Left ventricle myocardium superior (tissue), 1 donor: ENCODE results near the gene NDUFA12. TPM values are rescaled to one million over a fixed set of nuclear protein-coding genes. Genes with fewer than 3 reads are reported as not detected.
A peak's percentile ranks its signal among the peaks of the same experiment; 100 is the strongest.
"Not testable (repeated sequence)": the region's sequence is repeated elsewhere in the genome, so short reads cannot be mapped to it uniquely, and the experiment has no call there.

Experiments used
- ATAC-seq: fragments of 200-7000 bp; cut with Tn5 transposase; one replicate; pipeline ENCODE4 v1.9.1; 2020; ENCODE audit warnings: mild to moderate bottlenecking, moderate library complexity
- DNase-seq: peaks from one replicate; pipeline ENCODE4 v3.0.0-alpha.2; 2020
- intact Hi-C: fragments of 100-400 bp; cut with micrococcal nuclease; formaldehyde crosslinking; loops from one replicate; pipeline ENCODE4 v1.11.0; 2022
- total RNA-seq: library from RNA; stranded (reverse); fragmentation: NEBNext Ultra II Directional; extraction: Animal tissue kit (Norgen Biotek cat#: 25700); gene quantifications from one replicate; pipeline ENCODE4 v1.2.1, GENCODE V29; 2021
- donor health status: DM: no; HTN: yes; CAD: no; lungs with severe emphysema.

The NDUFA12 gene
- total RNA-seq, 1 donor from 2014 or later: 379 TPM

- ATAC-seq, intact Hi-C loops, DNase-seq: not testable (repeated sequence)
Observed at GRCh38 chr12:94985099-94985498, 18.4 kb downstream of the NDUFA12 start.

- no peak for DNase-seq
- intact Hi-C loops: no loop called here
Observed at GRCh38 chr12:94983321-94983720, 20.2 kb downstream of the NDUFA12 start.

GRCh38 chr12:94982456-94982855 is 21.0 kb downstream of the NDUFA12 start:
- DNase-seq (no peak), ATAC-seq (no peak)
- intact Hi-C loops: no loop called here

More at GRCh38 chr12:94983321-94983720, 20.2 kb downstream of the NDUFA12 start:
- ATAC-seq: no peak

- no peak for ATAC-seq
- intact Hi-C loops: no loop called here
- DNase-seq: no peak
Observed at GRCh38 chr12:94980577-94980976, 22.9 kb downstream of the NDUFA12 start.

GRCh38 chr12:94979941-94980340 is 23.6 kb downstream of the NDUFA12 start:
- no peak for DNase-seq
- ATAC-seq: no peak
- intact Hi-C loops: no loop called here

- intact Hi-C loops: no loop called here
- ATAC-seq (peak; percentile 30), DNase-seq (no peak)
Observed at GRCh38 chr12:94977766-94978468, 25.6 kb downstream of the NDUFA12 start.

- DNase-seq (no peak), ATAC-seq (peak; percentile 29)
- intact Hi-C loops: no loop called here
Observed at GRCh38 chr12:94973221-94973620, 30.3 kb downstream of the NDUFA12 start.

- no peak for DNase-seq
- intact Hi-C loops: no loop called here
- ATAC-seq: no peak
Observed at GRCh38 chr12:94972795-94973194, 30.7 kb downstream of the NDUFA12 start.

- no peak for DNase-seq
- ATAC-seq: no peak
- intact Hi-C loops: no loop called here
Observed at GRCh38 chr12:94971923-94972322, 31.6 kb downstream of the NDUFA12 start.

- ATAC-seq: no peak
- DNase-seq: no peak
- intact Hi-C loops: no loop called here
Observed at GRCh38 chr12:94970560-94970959, 32.9 kb downstream of the NDUFA12 start.

- DNase-seq (no peak), ATAC-seq (no peak)
- intact Hi-C loops: no loop called here
Observed at GRCh38 chr12:94969424-94969823, 34.1 kb downstream of the NDUFA12 start.

- intact Hi-C loops: no loop called here
- DNase-seq (no peak), ATAC-seq (no peak)
Observed at GRCh38 chr12:94965982-94966630, 37.4 kb downstream of the NDUFA12 start.

- DNase-seq: no peak
- ATAC-seq: no peak
- intact Hi-C loops: no loop called here
Observed at GRCh38 chr12:94963649-94964048, 39.8 kb downstream of the NDUFA12 start.

GRCh38 chr12:94962670-94963069 is 40.8 kb downstream of the NDUFA12 start:
- DNase-seq: no peak
- no peak for ATAC-seq
- intact Hi-C loops: no loop called here

GRCh38 chr12:94961911-94962310 is 41.6 kb downstream of the NDUFA12 start:
- intact Hi-C loops: no loop called here
- no peak for ATAC-seq

GRCh38 chr12:94961256-94961824 is 42.2 kb downstream of the NDUFA12 start:
- DNase-seq (no peak), ATAC-seq (no peak)
- intact Hi-C loops: no loop called here

More at GRCh38 chr12:94961911-94962310, 41.6 kb downstream of the NDUFA12 start:
- DNase-seq: no peak

- ATAC-seq (no peak), DNase-seq (no peak)
- intact Hi-C loops: no loop called here
Observed at GRCh38 chr12:94957006-94957405, 46.5 kb downstream of the NDUFA12 start.

- intact Hi-C loops: no loop called here
- ATAC-seq: no peak
- DNase-seq: no peak
Observed at GRCh38 chr12:94954948-94955592, 48.4 kb downstream of the NDUFA12 start.

GRCh38 chr12:94954029-94954685 is 49.3 kb downstream of the NDUFA12 start:
- ATAC-seq (peak; percentile 90), DNase-seq (no peak)
- intact Hi-C loops: no loop called here

GRCh38 chr12:94952325-94952724 is 51.2 kb downstream of the NDUFA12 start:
- intact Hi-C loops: no loop called here
- ATAC-seq (no peak), DNase-seq (no peak)
